GM12872 (cell line): Measurements from ENCODE around the gene MRPL14.

Experiments
- CTCF ChIP-seq: IDR thresholded peaks from 3 replicates; pipeline ENCODE4 v1.5.1; 2011; ENCODE audit warnings: low read depth, mild to moderate bottlenecking, low read length, moderate library complexity; ENCODE audit not compliant: insufficient read depth

MRPL14 gene

GRCh38 chr6:44102527-44102926, 24.7 kb downstream of the MRPL14 start:
- no peak for TF ChIP-seq CTCF

GRCh38 chr6:44101832-44102231, 25.4 kb downstream of the MRPL14 start:
- no peak for TF ChIP-seq CTCF

GRCh38 chr6:44100088-44100550, 27.1 kb downstream of the MRPL14 start:
- peak; percentile 74 for TF ChIP-seq CTCF

- no peak for TF ChIP-seq CTCF
These were observed 28.1 kb downstream of the MRPL14 start for GRCh38 chr6:44099192-44099591.

- TF ChIP-seq CTCF: no peak
These were observed 29.4 kb downstream of the MRPL14 start for GRCh38 chr6:44097782-44098317.

- peak; percentile 92 for TF ChIP-seq CTCF
These were observed 30.6 kb downstream of the MRPL14 start for GRCh38 chr6:44096612-44097011.

- TF ChIP-seq CTCF: no peak
These were observed 32.6 kb downstream of the MRPL14 start for GRCh38 chr6:44094403-44095242.
